Gastroesophageal sphincter (tissue), 3 donors: ENCODE results near the gene PIK3R1.

Experiments
- CTCF ChIP-seq, 4 experiments: fragments of 200-600 bp in 2 of 4; fragments of 450-650 bp in 2 of 4; sonication (generic) in 1 of 4; IDR thresholded peaks; one replicate each; pipeline ENCODE4 v1.5.1; 2017 to 2019; ENCODE audit warnings: antibody characterized with exemption in 4 of 4, mild to moderate bottlenecking in 2 of 4, moderate library complexity in 2 of 4
- POLR2A ChIP-seq, 2 donors: fragments of 450-650 bp; IDR thresholded peaks; one replicate each; pipeline ENCODE4 v1.6.1; 2017; ENCODE audit warnings: antibody characterized with exemption in 2 of 2, mild to moderate bottlenecking in 2 of 2, moderate library complexity in 1 of 2

GRCh38 chr5:68222310-68222709 is 6.8 kb downstream of the PIK3R1 start:
- TF ChIP-seq CTCF (IDR thresholded peaks at IDR 0.05) (no peak), POLR2A (IDR thresholded peaks at IDR 0.05) (no peak)
